DND-41 (cell line): ENCODE data around the gene PRDM5.

Source experiments
- EZH2 ChIP-seq: IDR thresholded peaks from 3 replicates; pipeline ENCODE4 v1.6.1; 2012; ENCODE audit warnings: borderline replicate concordance, low read depth, mild to moderate bottlenecking, moderate library complexity, low read length, inconsistent platforms; ENCODE audit not compliant: severe bottlenecking
- TF ChIP-seq, protein P1 (sequence below): IDR thresholded peaks from 2 replicates; pipeline ENCODE4 v1.5.1; 2012; ENCODE audit warnings: borderline replicate concordance, low read length, moderate library complexity, mild to moderate bottlenecking; ENCODE audit not compliant: poor library complexity, severe bottlenecking; ENCODE audit errors: extremely low read depth

DNA sequence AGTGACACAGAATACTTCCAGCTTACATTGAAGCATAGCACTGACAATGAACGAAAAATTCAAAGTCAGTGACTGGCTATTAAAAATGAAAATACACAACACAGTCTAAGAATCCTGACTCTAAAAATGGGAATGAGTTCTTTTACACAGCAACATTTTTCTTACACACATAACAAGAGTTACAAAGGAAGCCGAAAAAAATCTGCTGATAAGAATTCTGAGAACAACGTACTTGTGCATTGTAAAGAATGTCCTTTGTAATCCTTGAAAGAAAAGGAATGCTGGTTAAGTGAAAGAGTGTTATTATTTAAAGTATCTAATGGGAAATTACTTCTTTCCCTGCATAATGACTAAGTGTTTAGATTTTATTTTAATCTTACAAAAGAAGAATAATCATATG, 199.4 kb downstream of the PRDM5 start:
- TF ChIP-seq, protein P1, sequence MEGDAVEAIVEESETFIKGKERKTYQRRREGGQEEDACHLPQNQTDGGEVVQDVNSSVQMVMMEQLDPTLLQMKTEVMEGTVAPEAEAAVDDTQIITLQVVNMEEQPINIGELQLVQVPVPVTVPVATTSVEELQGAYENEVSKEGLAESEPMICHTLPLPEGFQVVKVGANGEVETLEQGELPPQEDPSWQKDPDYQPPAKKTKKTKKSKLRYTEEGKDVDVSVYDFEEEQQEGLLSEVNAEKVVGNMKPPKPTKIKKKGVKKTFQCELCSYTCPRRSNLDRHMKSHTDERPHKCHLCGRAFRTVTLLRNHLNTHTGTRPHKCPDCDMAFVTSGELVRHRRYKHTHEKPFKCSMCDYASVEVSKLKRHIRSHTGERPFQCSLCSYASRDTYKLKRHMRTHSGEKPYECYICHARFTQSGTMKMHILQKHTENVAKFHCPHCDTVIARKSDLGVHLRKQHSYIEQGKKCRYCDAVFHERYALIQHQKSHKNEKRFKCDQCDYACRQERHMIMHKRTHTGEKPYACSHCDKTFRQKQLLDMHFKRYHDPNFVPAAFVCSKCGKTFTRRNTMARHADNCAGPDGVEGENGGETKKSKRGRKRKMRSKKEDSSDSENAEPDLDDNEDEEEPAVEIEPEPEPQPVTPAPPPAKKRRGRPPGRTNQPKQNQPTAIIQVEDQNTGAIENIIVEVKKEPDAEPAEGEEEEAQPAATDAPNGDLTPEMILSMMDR: no peak
- TF ChIP-seq EZH2: no peak
